Measurements from ENCODE around the gene TBL1X. TPM values are rescaled to one million over a fixed set of nuclear protein-coding genes. Genes with fewer than 3 reads are reported as not detected.

The TBL1X gene
- total and polyA plus RNA-seq, 7 donors = 6.5 to 25.8 (median 16.1) TPM

DNA sequence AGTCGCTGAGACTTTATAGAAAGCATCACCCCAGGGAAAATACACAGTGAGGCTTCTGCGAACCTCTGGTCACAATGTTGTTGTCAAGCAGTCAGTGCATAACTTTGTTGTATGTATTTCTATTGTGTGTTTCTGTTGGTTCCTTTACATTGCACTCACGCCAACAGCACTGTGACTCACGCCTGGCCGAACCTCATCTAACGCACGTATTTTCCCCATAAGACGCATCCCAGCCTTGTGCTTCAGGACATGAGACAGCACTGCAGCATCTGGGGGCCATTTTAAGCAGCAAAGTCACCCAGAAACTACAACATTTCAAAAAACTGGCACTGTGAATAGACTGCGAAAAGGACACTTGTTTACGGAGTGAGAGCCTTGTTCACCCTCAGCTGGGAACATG lies 30.6 kb downstream of the TBL1X start:
- no peaks in the 10 kb centered on the region for H3K9me3 ChIP-seq
- peaks cover 0 to 18% (median 7%) of the 10 kb centered on the region in 4 donors for H3K4me1 ChIP-seq
- WGBS, 2 donors = 97 to 98% methylated on average over 10 of the region's 10 CpGs
- TF ChIP-seq EP300 (IDR thresholded peaks at IDR 0.05) (no peak), POLR2AphosphoS5 (IDR thresholded peaks at IDR 0.05) (no peak), POLR2A (IDR thresholded peaks at IDR 0.05) (no peak)
- TF ChIP-seq, protein P1, sequence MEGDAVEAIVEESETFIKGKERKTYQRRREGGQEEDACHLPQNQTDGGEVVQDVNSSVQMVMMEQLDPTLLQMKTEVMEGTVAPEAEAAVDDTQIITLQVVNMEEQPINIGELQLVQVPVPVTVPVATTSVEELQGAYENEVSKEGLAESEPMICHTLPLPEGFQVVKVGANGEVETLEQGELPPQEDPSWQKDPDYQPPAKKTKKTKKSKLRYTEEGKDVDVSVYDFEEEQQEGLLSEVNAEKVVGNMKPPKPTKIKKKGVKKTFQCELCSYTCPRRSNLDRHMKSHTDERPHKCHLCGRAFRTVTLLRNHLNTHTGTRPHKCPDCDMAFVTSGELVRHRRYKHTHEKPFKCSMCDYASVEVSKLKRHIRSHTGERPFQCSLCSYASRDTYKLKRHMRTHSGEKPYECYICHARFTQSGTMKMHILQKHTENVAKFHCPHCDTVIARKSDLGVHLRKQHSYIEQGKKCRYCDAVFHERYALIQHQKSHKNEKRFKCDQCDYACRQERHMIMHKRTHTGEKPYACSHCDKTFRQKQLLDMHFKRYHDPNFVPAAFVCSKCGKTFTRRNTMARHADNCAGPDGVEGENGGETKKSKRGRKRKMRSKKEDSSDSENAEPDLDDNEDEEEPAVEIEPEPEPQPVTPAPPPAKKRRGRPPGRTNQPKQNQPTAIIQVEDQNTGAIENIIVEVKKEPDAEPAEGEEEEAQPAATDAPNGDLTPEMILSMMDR (IDR thresholded peaks at IDR 0.05) = no peak
- H3K36me3 ChIP-seq = no peaks in the 10 kb centered on the region
- intact Hi-C loops (cut with DNase I) = loop anchor here (10.0 kb wide), 1 partner anchor 179 kb away; no protein-coding TSS in a partner anchor
- DNase-seq = no peak
- peak overlapping the region in 3 of 4 donors; percentile 39 to 66 (median 64) for H3K27ac ChIP-seq
- peak overlapping the region in 1 of 4 donors; percentile 24 for H3K4me3 ChIP-seq
- H3K27me3 ChIP-seq = no peaks in the 10 kb centered on the region

DNA sequence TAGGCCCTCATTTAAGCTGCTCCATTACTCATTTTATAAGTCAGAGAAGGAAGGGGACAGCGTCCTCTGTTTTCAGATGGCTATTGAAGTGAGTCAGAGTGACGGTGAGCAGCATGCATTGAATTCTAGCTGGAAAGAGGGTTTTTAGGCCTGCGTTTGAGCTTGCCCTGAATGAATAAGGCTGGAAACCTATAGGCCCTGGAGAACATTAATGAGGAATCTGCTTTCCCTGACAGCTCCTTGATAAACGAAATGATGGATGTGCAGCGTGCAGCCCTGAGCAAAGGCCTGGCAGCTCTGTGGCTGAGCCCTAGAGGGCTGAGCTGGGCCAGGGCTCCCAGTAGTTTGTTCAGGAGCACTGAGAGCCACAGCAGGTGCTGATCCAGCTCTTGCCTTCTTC lies 33.4 kb downstream of the TBL1X start:
- no peaks in the 10 kb centered on the region for H3K36me3 ChIP-seq
- no peak for DNase-seq
- H3K27me3 ChIP-seq = no peaks in the 10 kb centered on the region
- no peak overlapping the region for H3K27ac ChIP-seq
- H3K9me3 ChIP-seq = no peaks in the 10 kb centered on the region
- H3K4me1 ChIP-seq = peaks cover 0 to 10% (median 4%) of the 10 kb centered on the region in 4 donors
- WGBS, 2 donors = 87% methylated on average over 5 of the region's 5 CpGs
- TF ChIP-seq POLR2AphosphoS5 (IDR thresholded peaks at IDR 0.05) = no peak
- no peak overlapping the region for H3K4me3 ChIP-seq
- intact Hi-C loops (cut with DNase I) = loop anchor here (10.0 kb wide), 1 partner anchor 177 kb away; no protein-coding TSS in a partner anchor

DNA sequence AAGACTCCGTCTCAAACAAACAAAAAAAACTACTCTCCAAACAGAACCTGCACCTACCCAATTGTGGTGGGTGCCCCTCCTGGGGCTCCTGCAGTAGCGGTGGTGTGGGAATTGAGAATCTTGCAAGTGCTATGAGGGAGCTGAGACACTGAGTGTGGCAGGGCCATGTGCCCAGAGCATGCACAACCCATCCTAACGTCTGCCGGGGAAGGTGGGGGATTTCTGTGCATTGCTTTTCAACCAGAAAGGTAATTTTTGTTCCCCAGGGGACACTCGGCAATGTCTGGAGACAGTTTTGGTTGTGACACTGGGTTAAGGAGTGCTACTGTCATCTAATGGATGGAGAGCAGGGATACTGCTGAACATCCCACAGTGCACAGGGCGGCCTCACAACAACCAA lies 35.7 kb downstream of the TBL1X start:
- no peaks in the 10 kb centered on the region for H3K4me1 ChIP-seq
- H3K27me3 ChIP-seq = no peaks in the 10 kb centered on the region
- H3K4me3 ChIP-seq = no peak overlapping the region
- WGBS, 2 donors = 94 to 96% methylated on average over 6 of the region's 6 CpGs
- no peak overlapping the region for H3K27ac ChIP-seq
- no peak for TF ChIP-seq EP300 (IDR thresholded peaks at IDR 0.05)
- TF ChIP-seq, protein P1 (IDR thresholded peaks at IDR 0.05) = no peak
- no peak for TF ChIP-seq POLR2AphosphoS5 (IDR thresholded peaks at IDR 0.05)
- no peak for TF ChIP-seq POLR2A (IDR thresholded peaks at IDR 0.05)
- intact Hi-C loops (cut with DNase I) = no loop called here
- H3K9me3 ChIP-seq = no peaks in the 10 kb centered on the region
- no peak for DNase-seq
- no peaks in the 10 kb centered on the region for H3K36me3 ChIP-seq

- TF ChIP-seq EP300 (IDR thresholded peaks at IDR 0.05) = no peak
- no peak for TF ChIP-seq POLR2A (IDR thresholded peaks at IDR 0.05)
- TF ChIP-seq POLR2AphosphoS5 (IDR thresholded peaks at IDR 0.05) = no peak
- TF ChIP-seq, protein P1 (IDR thresholded peaks at IDR 0.05) = no peak
- WGBS, 2 donors = 97 to 100% methylated on average over 2 of the region's 2 CpGs
- Histone ChIP-seq H3K27me3 (no peaks in the 10 kb centered on the region), H3K4me1 (no peaks in the 10 kb centered on the region), H3K4me3 (no peak overlapping the region), H3K27ac (no peak overlapping the region), H3K9me3 (no peaks in the 10 kb centered on the region), H3K36me3 (no peaks in the 10 kb centered on the region)
- intact Hi-C loops (cut with DNase I) = no loop called here
- no peak for DNase-seq
Measured at GRCh38 chrX:9501362-9501761, 36.5 kb downstream of the TBL1X start.

GRCh38 chrX:9503261-9503660 lies 38.4 kb downstream of the TBL1X start:
- no peaks in the 10 kb centered on the region for H3K36me3 ChIP-seq
- H3K27ac ChIP-seq = no peak overlapping the region
- DNase-seq = no peak
- intact Hi-C loops (cut with DNase I) = no loop called here
- no peaks in the 10 kb centered on the region for H3K27me3 ChIP-seq
- whole genome bisulfite sequencing, 2 donors = 72 to 74% methylated on average over 8 of the region's 8 CpGs
- H3K9me3 ChIP-seq = no peaks in the 10 kb centered on the region
- H3K4me1 ChIP-seq = no peaks in the 10 kb centered on the region
- H3K4me3 ChIP-seq = no peak overlapping the region
- TF ChIP-seq POLR2AphosphoS5 (IDR thresholded peaks at IDR 0.05) (no peak), POLR2A (IDR thresholded peaks at IDR 0.05) (no peak), EP300 (IDR thresholded peaks at IDR 0.05) (no peak)
- TF ChIP-seq, protein P1 (IDR thresholded peaks at IDR 0.05) = no peak
